ENCODE measurements around the gene TTC8.
A peak's percentile ranks its signal among the peaks of the same experiment; 100 is the strongest.
"Not testable (repeated sequence)": the region's sequence is repeated elsewhere in the genome, so short reads cannot be mapped to it uniquely, and the experiment has no call there.

TTC8 gene

GRCh38 chr14:88824314-88825077, at the start of gene TTC8:
TSS of gene TTC8 (plus strand) at chr14:88824651. CDS start at chr14:88824708, 57 bp downstream.
- DNase-seq: peak; percentile 79

GRCh38 chr14:88775532-88775931, 48.9 kb upstream of the TTC8 start:
- no peak for DNase-seq

- DNase-seq: no peak
Measured at GRCh38 chr14:88785911-88786310, 38.5 kb upstream of the TTC8 start.

- DNase-seq: no peak
Measured at GRCh38 chr14:88786715-88787114, 37.7 kb upstream of the TTC8 start.

- DNase-seq: not testable (repeated sequence)
Measured at GRCh38 chr14:88789573-88789972, 34.9 kb upstream of the TTC8 start.

- no peak for DNase-seq
Measured at GRCh38 chr14:88790501-88791251, 33.8 kb upstream of the TTC8 start.

GRCh38 chr14:88791252-88791621, 33.2 kb upstream of the TTC8 start:
- no peak for DNase-seq

GRCh38 chr14:88791629-88792472, 32.6 kb upstream of the TTC8 start:
- no peak for DNase-seq

GRCh38 chr14:88792473-88793258, 31.8 kb upstream of the TTC8 start, which contains the start of gene EML5:
TSS of gene EML5 (minus strand) at chr14:88792953. CDS start at chr14:88792503, 450 bp downstream.
- DNase-seq: peak; percentile 72

- no peak for DNase-seq
Measured at GRCh38 chr14:88793259-88793625, 31.2 kb upstream of the TTC8 start.

GRCh38 chr14:88798156-88798555, 26.3 kb upstream of the TTC8 start:
- DNase-seq: no peak

GRCh38 chr14:88799522-88799921, 24.9 kb upstream of the TTC8 start:
- DNase-seq: no peak

- DNase-seq: no peak
Measured at GRCh38 chr14:88802596-88802995, 21.9 kb upstream of the TTC8 start.

- no peak for DNase-seq
Measured at GRCh38 chr14:88804035-88804434, 20.4 kb upstream of the TTC8 start.

GRCh38 chr14:88804477-88804876, 20.0 kb upstream of the TTC8 start:
- no peak for DNase-seq

GRCh38 chr14:88808359-88808758, 16.1 kb upstream of the TTC8 start:
- no peak for DNase-seq

GRCh38 chr14:88815980-88816379, 8.5 kb upstream of the TTC8 start:
- DNase-seq: no peak

GRCh38 chr14:88818018-88818417, 6.4 kb upstream of the TTC8 start:
- DNase-seq: no peak

- DNase-seq: not testable (repeated sequence)
Measured at GRCh38 chr14:88819674-88820073, 4.8 kb upstream of the TTC8 start.

- no peak for DNase-seq
Measured at GRCh38 chr14:88821378-88821777, 3.1 kb upstream of the TTC8 start.

GRCh38 chr14:88821888-88822287, 2.6 kb upstream of the TTC8 start:
- no peak for DNase-seq

GRCh38 chr14:88823968-88824313, 510 bp upstream of the TTC8 start:
- no peak for DNase-seq

- no peak for DNase-seq
Measured at GRCh38 chr14:88825078-88825458, 617 bp downstream of the TTC8 start.

All from activated gamma-delta T cell treated with Interleukin-2 at 50 U/mL for 16 hours (primary cell).